Peyer's patch (tissue), 4 donors: Measurements from ENCODE around the gene PRRX2. TPM values are rescaled to one million over a fixed set of nuclear protein-coding genes. Genes with fewer than 3 reads are reported as not detected.

Source experiments
- DNase-seq, 3 donors: peaks; one replicate each; pipeline ENCODE4 v3.0.0-alpha.2; 2017 to 2019
- H3K27ac ChIP-seq, 4 donors: fragments of 200-600 bp; sonication (generic); one replicate each; pipeline ENCODE4 v1.5.1; 2016 to 2019
- H3K27me3 ChIP-seq, 2 donors: fragments of 200-600 bp; sonication (generic); one replicate each; pipeline ENCODE4 v1.5.1; 2019
- H3K36me3 ChIP-seq, 3 donors: fragments of 200-600 bp; sonication (generic); one replicate each; pipeline ENCODE4 v1.5.1; 2016 to 2019
- H3K4me1 ChIP-seq, 4 donors: fragments of 200-600 bp; sonication (generic); one replicate each; pipeline ENCODE4 v1.5.1; 2016 to 2019
- H3K4me3 ChIP-seq, 4 donors: fragments of 200-600 bp; sonication (generic); 1 replicate in 3 of 4; 2 replicates in 1 of 4; pipeline ENCODE4 v1.5.1; 2016 to 2019; ENCODE audit warnings: mild to moderate bottlenecking in 1 of 4
- H3K9me3 ChIP-seq, 4 donors: fragments of 200-600 bp; sonication (generic); one replicate each; pipeline ENCODE4 v1.5.1; 2016 to 2019; ENCODE audit warnings: mild to moderate bottlenecking in 1 of 4
- POLR2A ChIP-seq, 2 donors: fragments of 450-650 bp; IDR thresholded peaks; one replicate each; pipeline ENCODE4 v1.5.1; 2017; ENCODE audit warnings: antibody characterized with exemption in 2 of 2, mild to moderate bottlenecking in 2 of 2, moderate library complexity in 2 of 2
- total RNA-seq, 4 donors: library from RNA; depleted of rRNA; stranded (reverse); fragments of >200 nt; gene quantifications; one replicate each; pipeline ENCODE4 v1.1.0, GENCODE V29; 2016
- TF ChIP-seq, protein P1 (sequence below), 6 experiments: fragments of 450-650 bp in 4 of 6; fragments of 200-600 bp in 2 of 6; sonication (generic) in 1 of 6; IDR thresholded peaks; one replicate each; pipeline ENCODE4 v1.5.1; 2017 to 2019; ENCODE audit warnings: antibody characterized with exemption in 6 of 6, mild to moderate bottlenecking in 3 of 6, moderate library complexity in 1 of 6

The PRRX2 gene
- total RNA-seq, 4 donors from 2014 or later: 5.0 TPM; not detected in 3

DNA sequence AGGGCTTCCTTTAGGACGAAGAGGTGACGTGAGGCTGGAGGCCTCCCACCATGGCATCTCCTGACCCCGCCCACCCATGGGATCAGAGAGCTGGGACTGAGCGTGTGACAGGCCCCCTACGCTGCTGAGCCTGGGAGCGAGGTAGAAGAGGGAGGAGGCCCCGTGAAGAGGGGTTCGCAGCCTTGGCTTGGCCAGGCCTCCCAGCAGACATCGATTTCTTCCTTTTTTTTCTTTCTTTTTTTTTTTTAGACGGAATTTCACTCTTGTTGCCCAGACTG is 47.9 kb downstream of the PRRX2 start:
- no peak for TF ChIP-seq POLR2A (IDR thresholded peaks at IDR 0.05)
- TF ChIP-seq, protein P1, sequence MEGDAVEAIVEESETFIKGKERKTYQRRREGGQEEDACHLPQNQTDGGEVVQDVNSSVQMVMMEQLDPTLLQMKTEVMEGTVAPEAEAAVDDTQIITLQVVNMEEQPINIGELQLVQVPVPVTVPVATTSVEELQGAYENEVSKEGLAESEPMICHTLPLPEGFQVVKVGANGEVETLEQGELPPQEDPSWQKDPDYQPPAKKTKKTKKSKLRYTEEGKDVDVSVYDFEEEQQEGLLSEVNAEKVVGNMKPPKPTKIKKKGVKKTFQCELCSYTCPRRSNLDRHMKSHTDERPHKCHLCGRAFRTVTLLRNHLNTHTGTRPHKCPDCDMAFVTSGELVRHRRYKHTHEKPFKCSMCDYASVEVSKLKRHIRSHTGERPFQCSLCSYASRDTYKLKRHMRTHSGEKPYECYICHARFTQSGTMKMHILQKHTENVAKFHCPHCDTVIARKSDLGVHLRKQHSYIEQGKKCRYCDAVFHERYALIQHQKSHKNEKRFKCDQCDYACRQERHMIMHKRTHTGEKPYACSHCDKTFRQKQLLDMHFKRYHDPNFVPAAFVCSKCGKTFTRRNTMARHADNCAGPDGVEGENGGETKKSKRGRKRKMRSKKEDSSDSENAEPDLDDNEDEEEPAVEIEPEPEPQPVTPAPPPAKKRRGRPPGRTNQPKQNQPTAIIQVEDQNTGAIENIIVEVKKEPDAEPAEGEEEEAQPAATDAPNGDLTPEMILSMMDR (IDR thresholded peaks at IDR 0.05): no peak
- Histone ChIP-seq H3K4me1 (no peaks in the 10 kb centered on the region), H3K27ac (no peak overlapping the region)

DNA sequence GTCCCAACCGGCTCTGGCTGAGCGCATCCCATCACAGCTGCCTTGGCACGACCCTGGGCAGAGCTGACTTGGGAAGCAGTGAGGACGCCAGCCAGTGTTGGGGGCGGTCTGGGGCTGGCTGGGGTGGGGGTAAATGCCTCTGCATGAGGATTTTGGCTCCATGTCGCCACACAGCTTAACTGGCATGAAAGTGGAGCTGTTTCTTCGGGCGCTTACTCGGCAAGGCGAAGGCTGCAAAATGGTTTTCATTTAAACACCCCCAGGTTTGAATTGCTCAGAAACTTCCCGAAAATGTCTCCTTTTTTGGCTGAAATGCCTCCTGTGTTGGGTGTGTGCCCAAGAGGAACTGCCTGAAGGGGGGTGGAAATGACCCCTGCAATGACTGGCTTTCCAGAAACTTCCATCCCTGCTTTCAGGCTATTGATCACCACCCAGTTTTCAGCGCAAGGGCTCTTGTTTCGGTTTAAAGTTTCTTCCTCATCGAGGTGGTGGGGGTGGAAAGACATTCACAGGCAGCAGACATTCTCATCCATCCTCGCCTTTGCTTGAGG is 49.1 kb downstream of the PRRX2 start:
- no peaks in the 10 kb centered on the region for H3K27me3 ChIP-seq
- no peak overlapping the region for H3K4me3 ChIP-seq
- H3K4me1 ChIP-seq: no peaks in the 10 kb centered on the region
- TF ChIP-seq, protein P1 (IDR thresholded peaks at IDR 0.05): no peak
- no peak for TF ChIP-seq POLR2A (IDR thresholded peaks at IDR 0.05)
- no peaks in the 10 kb centered on the region for H3K9me3 ChIP-seq
- DNase-seq: no peak
- H3K36me3 ChIP-seq: no peaks in the 10 kb centered on the region
- H3K27ac ChIP-seq: no peak overlapping the region

More for the DNA sequence above, 47.9 kb downstream of the PRRX2 start:
- Histone ChIP-seq H3K27me3 (no peaks in the 10 kb centered on the region), H3K36me3 (no peaks in the 10 kb centered on the region), H3K4me3 (no peak overlapping the region), H3K9me3 (no peaks in the 10 kb centered on the region)
- DNase-seq: no peak

DNA sequence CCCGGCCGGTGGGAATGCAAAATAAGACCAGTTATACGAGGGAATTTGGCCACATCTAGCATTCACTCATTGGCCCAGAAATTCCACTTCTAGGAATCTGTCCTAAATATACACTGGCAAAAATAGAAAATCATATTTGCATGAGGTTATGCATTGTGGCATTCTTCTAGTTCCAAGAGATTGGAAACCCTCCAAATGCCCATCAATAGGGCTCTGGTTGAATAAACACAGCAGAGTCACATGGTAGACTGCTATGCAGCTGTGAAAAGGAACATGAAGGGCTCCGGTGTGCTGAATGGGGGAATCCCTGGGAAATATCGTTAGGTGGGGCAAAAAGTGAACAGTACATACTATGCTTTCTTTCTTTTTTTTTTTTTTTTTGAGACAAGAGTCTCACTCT is 50.6 kb downstream of the PRRX2 start:
- no peak for DNase-seq
- H3K9me3 ChIP-seq: no peaks in the 10 kb centered on the region
- H3K36me3 ChIP-seq: no peaks in the 10 kb centered on the region
- no peaks in the 10 kb centered on the region for H3K27me3 ChIP-seq
- no peak overlapping the region for H3K27ac ChIP-seq
- no peak overlapping the region for H3K4me3 ChIP-seq
- H3K4me1 ChIP-seq: no peaks in the 10 kb centered on the region
- TF ChIP-seq, protein P1 (IDR thresholded peaks at IDR 0.05): no peak
- TF ChIP-seq POLR2A (IDR thresholded peaks at IDR 0.05): no peak

DNA sequence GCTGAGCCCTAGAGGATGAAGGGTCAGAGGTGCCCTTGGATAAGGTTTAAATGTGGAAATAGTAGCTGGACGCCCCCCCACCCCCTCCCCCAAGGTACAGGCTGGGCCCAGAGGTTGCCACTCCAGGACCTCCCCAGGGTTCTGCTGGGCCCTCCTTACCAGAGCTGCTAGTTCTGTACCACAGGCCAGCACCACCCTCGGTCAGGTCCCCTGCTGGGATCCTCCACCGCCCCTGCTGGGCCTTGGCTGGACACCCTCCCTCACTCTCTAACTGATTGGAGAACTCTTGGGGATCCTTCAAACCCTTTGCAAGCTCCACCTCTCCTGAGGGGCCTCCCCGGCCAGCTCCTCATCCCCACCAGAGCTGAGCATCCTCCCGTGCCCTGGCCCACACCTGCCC is 52.5 kb downstream of the PRRX2 start:
- Histone ChIP-seq H3K36me3 (no peaks in the 10 kb centered on the region), H3K9me3 (no peaks in the 10 kb centered on the region), H3K4me1 (no peaks in the 10 kb centered on the region), H3K27ac (no peak overlapping the region), H3K27me3 (no peaks in the 10 kb centered on the region), H3K4me3 (no peak overlapping the region)
- no peak for DNase-seq
- TF ChIP-seq, protein P1 (IDR thresholded peaks at IDR 0.05): no peak
- TF ChIP-seq POLR2A (IDR thresholded peaks at IDR 0.05): no peak

DNA sequence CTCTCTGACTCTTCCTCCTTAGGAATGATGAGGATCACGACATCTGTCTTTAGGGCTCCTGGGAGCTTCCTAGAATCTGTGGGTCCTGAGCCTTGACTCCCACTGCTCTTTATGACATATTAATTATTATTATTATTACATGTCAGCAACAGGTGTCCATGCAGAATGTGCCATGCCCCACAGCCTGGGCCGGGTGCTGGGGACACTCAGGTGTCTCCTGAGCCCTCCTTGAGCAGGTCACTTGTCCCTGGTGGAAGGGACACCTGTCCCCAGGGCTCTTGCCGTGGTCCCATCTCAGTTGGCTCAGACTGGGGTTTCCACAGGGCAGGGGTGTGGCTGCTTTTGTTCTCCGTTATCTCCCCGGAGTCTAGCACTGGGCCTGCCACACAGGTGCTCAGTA is 53.2 kb downstream of the PRRX2 start:
- Histone ChIP-seq H3K4me3 (no peak overlapping the region), H3K9me3 (no peaks in the 10 kb centered on the region), H3K36me3 (no peaks in the 10 kb centered on the region), H3K4me1 (no peaks in the 10 kb centered on the region), H3K27ac (no peak overlapping the region), H3K27me3 (no peaks in the 10 kb centered on the region)
- DNase-seq: no peak
- TF ChIP-seq, protein P1 (IDR thresholded peaks at IDR 0.05): no peak
- no peak for TF ChIP-seq POLR2A (IDR thresholded peaks at IDR 0.05)

DNA sequence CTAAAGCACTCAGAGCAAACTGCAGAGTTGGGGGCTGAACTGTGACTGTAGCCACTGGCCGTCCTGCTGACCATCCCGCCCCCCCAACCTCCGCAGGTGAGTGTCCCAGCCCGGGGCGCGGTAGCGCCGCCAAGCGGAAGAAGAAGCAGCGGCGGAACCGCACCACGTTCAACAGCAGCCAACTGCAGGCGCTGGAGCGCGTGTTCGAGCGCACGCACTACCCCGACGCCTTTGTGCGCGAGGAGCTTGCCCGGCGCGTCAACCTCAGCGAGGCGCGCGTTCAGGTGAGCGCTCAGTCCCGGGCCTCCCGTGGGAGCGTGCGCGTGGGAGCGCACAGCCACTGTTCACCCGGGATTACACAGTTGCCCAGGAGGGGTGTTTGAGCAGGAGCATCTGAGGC is 53.7 kb downstream of the PRRX2 start:
- H3K4me3 ChIP-seq: no peak overlapping the region
- no peaks in the 10 kb centered on the region for H3K9me3 ChIP-seq
- no peaks in the 10 kb centered on the region for H3K4me1 ChIP-seq
- H3K27me3 ChIP-seq: no peaks in the 10 kb centered on the region
- no peaks in the 10 kb centered on the region for H3K36me3 ChIP-seq
- no peak overlapping the region for H3K27ac ChIP-seq
- DNase-seq: no peak
- TF ChIP-seq POLR2A (IDR thresholded peaks at IDR 0.05): no peak
- TF ChIP-seq, protein P1 (IDR thresholded peaks at IDR 0.05): no peak
